ENCODE data around the gene SPATA21. TPM values are rescaled to one million over a fixed set of nuclear protein-coding genes. Genes with fewer than 3 reads are reported as not detected.

Gene SPATA21
- total RNA-seq, 2 experiments from 2014 or later, result not detected

DNA sequence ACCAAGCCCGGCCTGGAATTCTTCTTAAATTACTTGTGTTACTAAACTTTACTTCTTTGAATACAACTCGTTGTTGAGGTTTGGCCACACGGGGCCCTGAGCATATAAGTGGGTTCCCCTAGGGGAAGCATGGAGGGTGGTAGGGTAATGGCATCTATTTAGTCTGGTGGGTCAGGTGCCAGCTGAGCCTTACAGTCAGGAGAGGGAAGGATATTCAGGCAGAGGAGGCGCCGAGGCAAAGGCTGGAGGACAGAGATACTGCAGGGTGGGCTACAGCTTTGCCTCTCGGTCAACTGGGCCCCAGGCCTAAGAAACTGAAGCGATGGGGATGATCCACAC lies 2.9 kb upstream of the SPATA21 start:
- ATAC-seq (peak; percentile 32), DNase-seq (no peak)
- intact Hi-C loops (cut with micrococcal nuclease), result no loop called here
- Mint-ChIP-seq H3K9me3 (no peaks in the 10 kb centered on the region), H3K36me3 (ENCODE audit: low read depth) (peaks cover 15% of the 10 kb centered on the region), H3K4me1 (ENCODE audit: low read depth) (peaks cover 31% of the 10 kb centered on the region), H3K27me3 (no peaks in the 10 kb centered on the region), H3K27ac (peak overlapping the region; percentile 86), H3K4me3 (peak overlapping the region; percentile 88)
- POLR2A ChIA-PET, result interaction anchor here (0.8 to 3.3 kb wide), 14 partner anchors 9 to 206 kb away, joined by 3 to 12 read pairs (median 4); partner anchors contain the start of genes NBPF1, RNU1-1 and SZRD1
- CTCF ChIA-PET, result interaction anchor here (0.9 to 2.1 kb wide), 19 partner anchors 9 to 93 kb away, joined by 3 to 20 read pairs (median 6); partner anchors contain the start of gene FBXO42
- TF ChIP-seq, protein P1, sequence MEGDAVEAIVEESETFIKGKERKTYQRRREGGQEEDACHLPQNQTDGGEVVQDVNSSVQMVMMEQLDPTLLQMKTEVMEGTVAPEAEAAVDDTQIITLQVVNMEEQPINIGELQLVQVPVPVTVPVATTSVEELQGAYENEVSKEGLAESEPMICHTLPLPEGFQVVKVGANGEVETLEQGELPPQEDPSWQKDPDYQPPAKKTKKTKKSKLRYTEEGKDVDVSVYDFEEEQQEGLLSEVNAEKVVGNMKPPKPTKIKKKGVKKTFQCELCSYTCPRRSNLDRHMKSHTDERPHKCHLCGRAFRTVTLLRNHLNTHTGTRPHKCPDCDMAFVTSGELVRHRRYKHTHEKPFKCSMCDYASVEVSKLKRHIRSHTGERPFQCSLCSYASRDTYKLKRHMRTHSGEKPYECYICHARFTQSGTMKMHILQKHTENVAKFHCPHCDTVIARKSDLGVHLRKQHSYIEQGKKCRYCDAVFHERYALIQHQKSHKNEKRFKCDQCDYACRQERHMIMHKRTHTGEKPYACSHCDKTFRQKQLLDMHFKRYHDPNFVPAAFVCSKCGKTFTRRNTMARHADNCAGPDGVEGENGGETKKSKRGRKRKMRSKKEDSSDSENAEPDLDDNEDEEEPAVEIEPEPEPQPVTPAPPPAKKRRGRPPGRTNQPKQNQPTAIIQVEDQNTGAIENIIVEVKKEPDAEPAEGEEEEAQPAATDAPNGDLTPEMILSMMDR (IDR thresholded peaks at IDR 0.05), result no peak

DNA sequence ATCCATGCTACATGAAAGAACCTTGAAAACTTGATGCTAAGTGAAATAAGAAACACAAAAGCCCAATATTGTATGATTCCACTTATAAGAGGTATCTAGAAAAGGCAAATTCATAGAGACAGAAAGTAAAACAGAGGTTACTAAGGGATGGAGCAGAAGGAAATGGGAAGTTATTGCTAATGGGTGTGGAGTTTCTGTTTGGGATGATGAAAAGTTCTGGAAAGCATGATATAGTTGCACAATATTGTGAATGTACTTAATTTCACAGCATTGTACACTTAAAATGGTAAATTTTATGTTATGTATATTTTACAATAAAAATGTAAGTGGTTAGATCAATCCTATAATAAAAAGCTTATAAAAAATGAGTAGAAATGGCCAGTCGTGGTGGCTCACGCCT lies 1.7 kb upstream of the SPATA21 start:
- Mint-ChIP-seq H3K27me3 (no peaks in the 10 kb centered on the region), H3K9me3 (no peaks in the 10 kb centered on the region), H3K4me1 (ENCODE audit: low read depth) (peaks cover 26% of the 10 kb centered on the region), H3K27ac (no peak overlapping the region), H3K4me3 (no peak overlapping the region), H3K36me3 (ENCODE audit: low read depth) (peaks cover 10% of the 10 kb centered on the region)
- ATAC-seq (no peak), DNase-seq (no peak)
- TF ChIP-seq, protein P1 (IDR thresholded peaks at IDR 0.05), result no peak
- intact Hi-C loops (cut with micrococcal nuclease), result no loop called here
- ChIA-PET CTCF (interaction anchor here (2.0 to 2.1 kb wide), 2 partner anchors 11 to 19 kb away, joined by 7 to 10 read pairs; no protein-coding TSS in a partner anchor), POLR2A (interaction anchor here (3.0 kb wide), 1 partner anchor 71 kb away, joined by 12 read pairs; the partner anchor contains the start of gene SZRD1)

DNA sequence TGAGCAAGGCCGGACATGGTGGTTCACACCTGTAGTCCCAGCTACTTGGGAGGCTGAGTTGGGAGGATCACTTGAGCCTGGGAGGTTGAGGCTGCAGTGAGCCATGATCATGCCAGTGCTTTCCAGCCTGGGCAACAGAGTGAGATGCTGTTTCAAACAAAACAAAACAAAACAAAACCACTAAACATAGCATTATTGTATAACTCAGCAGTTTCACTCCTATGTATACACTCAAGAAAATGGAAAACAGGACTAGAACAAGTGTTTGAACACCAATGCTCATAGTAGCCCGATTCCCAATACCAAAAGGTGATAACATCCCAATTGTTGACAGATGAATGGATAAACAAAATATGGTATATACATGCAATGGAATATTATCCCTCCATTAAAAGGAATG lies 1.3 kb upstream of the SPATA21 start:
- H3K27me3 Mint-ChIP-seq, result no peaks in the 10 kb centered on the region
- DNase-seq (no peak), ATAC-seq (no peak)
- intact Hi-C loops (cut with micrococcal nuclease), result no loop called here
- H3K9me3 Mint-ChIP-seq, result no peaks in the 10 kb centered on the region
- H3K4me1 Mint-ChIP-seq (ENCODE audit: low read depth), result peaks cover 23% of the 10 kb centered on the region
- ChIA-PET CTCF (no interaction called here), POLR2A (interaction anchor here (3.0 kb wide), 1 partner anchor 71 kb away, joined by 12 read pairs; the partner anchor contains the start of gene SZRD1)
- no peak overlapping the region for H3K4me3 Mint-ChIP-seq
- peaks cover 7% of the 10 kb centered on the region for H3K36me3 Mint-ChIP-seq (ENCODE audit: low read depth)
- TF ChIP-seq, protein P1 (IDR thresholded peaks at IDR 0.05), result no peak
- no peak overlapping the region for H3K27ac Mint-ChIP-seq

DNA sequence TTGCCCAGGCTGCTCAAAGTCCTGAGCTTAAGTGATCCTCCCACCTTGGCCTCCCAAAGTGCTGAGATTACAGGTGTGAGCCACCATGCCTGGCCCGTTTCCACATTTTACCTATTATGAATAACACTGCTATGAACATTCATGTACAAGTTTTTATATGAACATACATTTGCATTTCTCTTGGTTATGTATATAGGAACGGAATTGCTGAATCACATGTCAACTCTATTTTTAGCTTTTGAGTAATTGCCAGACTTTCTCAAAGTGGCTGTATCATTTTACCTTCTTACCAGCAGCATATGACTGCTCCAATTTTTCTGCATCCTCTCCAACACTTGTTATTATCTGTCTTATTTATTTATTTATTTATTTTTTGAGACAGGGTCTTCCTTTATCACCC lies 2.7 kb downstream of the SPATA21 start:
- TF ChIP-seq, protein P1 (IDR thresholded peaks at IDR 0.05), result no peak
- CTCF ChIA-PET, result interaction anchor here (0.7 to 1.4 kb wide), 2 partner anchors 10 to 85 kb away, joined by 3 to 4 read pairs; no protein-coding TSS in a partner anchor
- Mint-ChIP-seq H3K4me3 (no peak overlapping the region), H3K9me3 (no peaks in the 10 kb centered on the region), H3K36me3 (ENCODE audit: low read depth) (no peaks in the 10 kb centered on the region), H3K4me1 (ENCODE audit: low read depth) (peaks cover 2% of the 10 kb centered on the region), H3K27ac (no peak overlapping the region), H3K27me3 (peaks cover 2% of the 10 kb centered on the region)
- DNase-seq, result no peak
- peak; percentile 13 for ATAC-seq
- intact Hi-C loops (cut with micrococcal nuclease), result no loop called here
- POLR2A ChIA-PET, result interaction anchor here (0.6 to 0.9 kb wide), 3 partner anchors 10 to 202 kb away, joined by 3 read pairs; no protein-coding TSS in a partner anchor

DNA sequence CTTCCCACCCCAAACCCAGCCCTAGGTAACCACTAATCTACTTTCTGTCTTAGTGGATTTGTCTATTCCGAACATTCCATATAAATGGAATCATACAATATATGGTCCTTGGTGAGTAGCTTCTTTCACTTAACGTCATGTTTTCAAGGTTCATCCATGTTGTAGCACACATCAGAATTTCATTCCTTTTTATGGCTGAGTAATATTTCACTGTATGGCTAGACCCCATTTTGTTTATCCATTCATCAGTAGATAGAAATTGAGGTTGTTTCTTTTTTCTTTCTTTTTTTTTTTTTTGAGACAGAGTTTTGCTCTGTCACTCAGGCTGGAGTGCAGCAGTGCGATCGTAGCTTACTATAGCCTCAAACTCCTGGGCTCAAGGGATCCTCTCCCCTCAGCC lies 3.2 kb downstream of the SPATA21 start:
- CTCF ChIA-PET, result interaction anchor here (1.4 kb wide), 1 partner anchor 9 kb away, joined by 4 read pairs; no protein-coding TSS in a partner anchor
- intact Hi-C loops (cut with micrococcal nuclease), result no loop called here
- no peak for ATAC-seq
- POLR2A ChIA-PET, result interaction anchor here (0.9 to 1.0 kb wide), 2 partner anchors 38 to 62 kb away, joined by 3 read pairs; no protein-coding TSS in a partner anchor
- Mint-ChIP-seq H3K9me3 (no peaks in the 10 kb centered on the region), H3K4me1 (ENCODE audit: low read depth) (peaks cover 2% of the 10 kb centered on the region), H3K27ac (no peak overlapping the region), H3K27me3 (peaks cover 2% of the 10 kb centered on the region), H3K36me3 (ENCODE audit: low read depth) (no peaks in the 10 kb centered on the region), H3K4me3 (no peak overlapping the region)
- TF ChIP-seq, protein P1 (IDR thresholded peaks at IDR 0.05), result no peak
- DNase-seq, result no peak
